Peyer's patch (tissue), 4 donors: ENCODE results near the gene POLR1A.

Experiments used
- POLR2A ChIP-seq, 2 donors: fragments of 450-650 bp; IDR thresholded peaks; one replicate each; pipeline ENCODE4 v1.5.1; 2017; ENCODE audit warnings: antibody characterized with exemption in 2 of 2, mild to moderate bottlenecking in 2 of 2, moderate library complexity in 2 of 2
- TF ChIP-seq, protein P1 (sequence below), 6 experiments: fragments of 450-650 bp in 4 of 6; fragments of 200-600 bp in 2 of 6; sonication (generic) in 1 of 6; IDR thresholded peaks; one replicate each; pipeline ENCODE4 v1.5.1; 2017 to 2019; ENCODE audit warnings: antibody characterized with exemption in 6 of 6, mild to moderate bottlenecking in 3 of 6, moderate library complexity in 1 of 6

DNA sequence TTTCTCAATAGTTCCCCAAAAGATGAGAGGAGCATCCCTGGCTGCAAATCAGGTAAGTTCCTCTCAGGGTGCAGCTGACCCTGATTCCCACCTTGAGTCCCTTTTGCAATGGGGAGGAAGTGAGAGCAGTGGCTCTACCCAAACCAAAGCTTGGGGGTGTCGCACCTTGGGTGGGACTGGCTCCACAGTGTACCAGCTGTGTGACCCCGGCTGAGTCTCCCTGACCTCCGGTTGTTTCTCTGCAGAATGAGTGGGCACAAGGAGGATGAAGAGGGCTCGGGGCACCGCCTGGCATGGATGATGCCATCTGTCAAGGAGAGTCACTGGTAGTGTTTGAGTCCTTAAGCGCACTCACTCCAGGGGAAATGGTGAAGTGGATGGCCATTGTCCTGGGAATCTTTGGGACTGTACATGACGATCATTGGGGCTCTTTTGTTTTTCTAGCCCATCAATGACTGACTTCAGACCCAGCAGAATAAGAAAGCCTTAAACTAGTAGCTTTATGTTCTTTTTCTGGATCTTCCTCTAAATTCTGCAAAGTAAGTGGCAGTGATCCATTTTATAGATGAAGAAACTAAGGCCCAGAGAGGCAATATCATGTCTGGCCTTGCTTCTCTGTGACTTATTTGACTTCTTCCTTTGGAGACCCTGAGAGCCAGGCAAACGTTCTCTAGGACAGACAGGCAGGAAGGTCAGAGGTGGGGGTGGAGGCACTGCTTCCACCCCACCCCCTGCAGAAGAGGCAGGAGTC, 110.6 kb downstream of the POLR1A start:
- TF ChIP-seq POLR2A (IDR thresholded peaks at IDR 0.05), result no peak
- TF ChIP-seq, protein P1, sequence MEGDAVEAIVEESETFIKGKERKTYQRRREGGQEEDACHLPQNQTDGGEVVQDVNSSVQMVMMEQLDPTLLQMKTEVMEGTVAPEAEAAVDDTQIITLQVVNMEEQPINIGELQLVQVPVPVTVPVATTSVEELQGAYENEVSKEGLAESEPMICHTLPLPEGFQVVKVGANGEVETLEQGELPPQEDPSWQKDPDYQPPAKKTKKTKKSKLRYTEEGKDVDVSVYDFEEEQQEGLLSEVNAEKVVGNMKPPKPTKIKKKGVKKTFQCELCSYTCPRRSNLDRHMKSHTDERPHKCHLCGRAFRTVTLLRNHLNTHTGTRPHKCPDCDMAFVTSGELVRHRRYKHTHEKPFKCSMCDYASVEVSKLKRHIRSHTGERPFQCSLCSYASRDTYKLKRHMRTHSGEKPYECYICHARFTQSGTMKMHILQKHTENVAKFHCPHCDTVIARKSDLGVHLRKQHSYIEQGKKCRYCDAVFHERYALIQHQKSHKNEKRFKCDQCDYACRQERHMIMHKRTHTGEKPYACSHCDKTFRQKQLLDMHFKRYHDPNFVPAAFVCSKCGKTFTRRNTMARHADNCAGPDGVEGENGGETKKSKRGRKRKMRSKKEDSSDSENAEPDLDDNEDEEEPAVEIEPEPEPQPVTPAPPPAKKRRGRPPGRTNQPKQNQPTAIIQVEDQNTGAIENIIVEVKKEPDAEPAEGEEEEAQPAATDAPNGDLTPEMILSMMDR (IDR thresholded peaks at IDR 0.05), result no peak
